Hepatic stellate cell (primary cell): ENCODE results near the gene CABLES1.
"Not testable (repeated sequence)": the region's sequence is repeated elsewhere in the genome, so short reads cannot be mapped to it uniquely, and the experiment has no call there.

Experiments used
- DNase-seq: peaks from one replicate; pipeline ENCODE4 v3.0.0; 2011; ENCODE audit warnings: low spot score

The CABLES1 gene

GRCh38 chr18:23134780-23135549 is at the start of gene CABLES1:
TSS of gene CABLES1 (plus strand) at chr18:23135485. CDS start at chr18:23135763, 278 bp downstream.
- DNase-seq = peak; percentile 49

DNA sequence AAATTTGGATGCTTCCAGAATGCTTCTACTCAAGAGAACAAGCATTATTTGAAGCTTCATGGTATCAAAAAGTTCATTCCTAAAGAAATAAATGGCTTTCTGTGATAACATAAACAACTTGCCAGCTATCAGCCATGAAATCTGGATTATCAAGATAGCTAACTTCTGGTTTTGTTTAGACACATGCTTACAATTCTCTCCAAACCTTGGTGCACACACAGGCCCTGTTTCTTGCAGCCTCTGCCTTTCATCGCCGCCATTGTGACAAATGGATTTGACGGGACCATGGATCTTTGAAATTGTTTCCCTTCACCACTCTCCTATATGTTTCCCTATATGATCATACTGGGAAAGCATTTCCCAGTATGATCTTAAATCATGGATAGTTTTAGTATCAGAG is 47.9 kb upstream of the CABLES1 start:
- no peak for DNase-seq

- no peak for DNase-seq
These were observed 47.0 kb upstream of the CABLES1 start for GRCh38 chr18:23088310-23088709.

DNA sequence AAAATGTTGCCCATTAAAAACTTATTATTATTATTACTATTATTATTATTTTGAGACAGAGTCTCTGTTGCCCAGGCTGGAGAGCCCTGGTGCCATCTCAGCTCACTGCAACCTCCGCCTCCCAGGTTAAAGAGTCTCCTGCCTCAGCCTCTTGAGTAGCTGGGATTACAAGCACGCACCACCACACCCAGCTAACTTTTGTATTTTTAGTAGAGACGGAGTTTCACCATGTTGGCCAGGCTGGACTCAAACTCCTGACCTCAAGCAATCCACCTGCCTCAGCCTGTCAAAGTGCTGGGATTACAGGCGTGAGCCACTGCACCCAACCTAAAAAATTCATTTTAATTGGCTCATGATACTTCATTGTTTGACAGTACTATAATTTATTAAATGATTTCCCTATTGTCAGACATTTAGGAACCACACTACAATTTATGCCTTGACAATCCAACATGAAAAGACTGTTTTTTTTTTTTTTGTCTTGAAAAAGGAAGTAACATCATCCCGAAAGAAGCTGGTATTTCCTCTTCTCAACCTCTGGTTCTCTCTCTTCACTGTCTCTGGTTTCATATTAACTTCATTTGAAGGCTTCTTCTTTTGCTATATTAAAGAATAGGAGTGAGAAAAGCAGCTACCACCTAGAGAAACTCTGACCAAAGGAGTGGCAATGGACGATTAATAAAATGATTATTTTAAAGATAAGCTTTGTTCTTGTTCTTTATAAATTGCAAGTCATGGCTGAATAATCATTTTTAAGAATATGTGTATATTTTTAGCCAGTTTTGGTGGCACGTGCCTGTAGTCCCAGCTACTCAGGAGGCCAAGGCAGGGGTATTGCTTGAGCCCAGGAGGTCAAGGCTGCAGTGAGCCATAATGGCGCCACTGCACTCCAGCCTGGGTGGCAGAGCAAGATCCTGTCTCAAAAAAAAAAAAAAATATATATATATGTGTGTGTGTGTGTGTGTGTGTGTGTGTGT is 44.0 kb upstream of the CABLES1 start:
- DNase-seq = not testable (repeated sequence)

DNA sequence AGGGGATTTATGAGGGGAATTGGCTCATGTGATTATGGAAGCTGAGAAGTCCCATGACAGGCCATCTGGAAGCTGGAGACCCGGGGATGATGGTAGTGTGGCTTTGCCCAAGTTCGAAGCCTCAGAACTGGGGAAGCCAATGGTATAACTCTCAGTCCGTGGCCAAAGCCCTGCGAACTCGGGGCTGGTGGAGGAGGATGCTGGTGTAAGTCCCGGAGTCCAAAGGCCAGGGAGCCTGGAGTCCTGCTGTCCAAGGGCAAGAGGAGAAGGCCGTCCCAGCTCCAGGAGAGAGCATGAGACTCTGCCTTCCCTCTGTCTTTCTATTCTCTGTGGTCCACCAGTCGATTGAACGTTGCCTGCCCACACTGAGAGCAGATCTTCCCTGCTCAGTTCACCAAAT is 43.2 kb upstream of the CABLES1 start:
- DNase-seq = no peak

GRCh38 chr18:23093130-23093529 is 42.2 kb upstream of the CABLES1 start:
- not testable (repeated sequence) for DNase-seq

DNA sequence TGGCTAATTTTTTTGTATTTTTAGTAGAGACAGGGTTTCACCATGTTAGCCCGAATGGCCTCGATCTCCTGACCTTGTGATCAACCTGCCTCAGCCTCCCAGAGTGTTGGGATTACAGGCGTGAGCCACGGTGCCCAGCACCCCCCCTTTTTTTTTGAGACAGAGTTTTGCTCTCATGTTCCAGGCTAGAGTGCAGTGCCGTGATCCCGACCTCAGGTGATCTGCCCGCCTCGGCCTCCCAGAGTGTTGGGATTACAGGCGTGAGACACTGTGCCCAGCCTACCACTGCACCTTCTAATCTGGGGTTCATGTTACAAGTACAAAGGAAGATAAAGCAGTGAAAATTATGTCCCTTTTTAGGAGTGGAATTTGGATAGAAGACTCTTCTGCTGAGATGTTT is 41.5 kb upstream of the CABLES1 start:
- DNase-seq = no peak

- no peak for DNase-seq
These were observed 40.7 kb upstream of the CABLES1 start for GRCh38 chr18:23094411-23095190.

- DNase-seq = no peak
These were observed 39.8 kb upstream of the CABLES1 start for GRCh38 chr18:23095463-23095862.

DNA sequence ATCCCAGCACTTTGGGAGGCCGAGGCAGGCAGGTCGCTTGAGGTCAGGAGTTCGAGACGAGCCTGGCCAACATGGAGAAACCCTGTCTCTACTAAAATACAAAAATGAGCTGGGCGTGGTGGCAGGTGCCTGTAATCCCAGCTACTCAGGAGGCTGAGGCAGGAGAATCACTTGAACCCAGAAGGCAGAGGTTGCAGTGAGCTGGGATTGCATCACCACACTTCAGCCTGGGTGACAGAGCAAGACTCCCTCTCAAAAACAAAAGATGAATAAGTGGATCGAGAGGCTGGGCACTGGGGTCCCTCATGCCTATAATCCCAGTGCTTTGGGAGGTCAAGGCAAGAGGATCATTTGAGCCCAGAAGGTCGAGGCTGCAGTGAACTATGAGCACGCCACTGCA is 38.3 kb upstream of the CABLES1 start:
- not testable (repeated sequence) for DNase-seq

DNA sequence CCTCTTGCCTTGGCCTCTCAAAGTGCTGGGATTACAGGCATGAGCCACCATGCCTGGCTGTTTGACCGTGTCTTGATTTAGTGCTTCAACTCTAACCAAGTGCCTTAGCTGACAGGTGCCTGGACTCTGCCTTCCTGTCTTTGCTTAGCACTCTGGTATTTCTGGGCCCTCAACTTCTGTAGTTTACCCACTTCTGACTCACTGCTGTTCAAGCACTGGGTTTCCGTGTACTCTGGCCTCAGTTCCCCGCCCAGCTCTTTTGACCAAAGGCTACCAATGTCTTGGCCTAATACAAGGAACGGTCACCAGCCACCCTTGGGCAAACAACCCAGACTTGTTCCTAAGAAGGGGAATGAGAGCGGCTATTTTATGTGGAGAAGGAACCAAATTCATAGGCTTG is 35.7 kb upstream of the CABLES1 start:
- no peak for DNase-seq

DNA sequence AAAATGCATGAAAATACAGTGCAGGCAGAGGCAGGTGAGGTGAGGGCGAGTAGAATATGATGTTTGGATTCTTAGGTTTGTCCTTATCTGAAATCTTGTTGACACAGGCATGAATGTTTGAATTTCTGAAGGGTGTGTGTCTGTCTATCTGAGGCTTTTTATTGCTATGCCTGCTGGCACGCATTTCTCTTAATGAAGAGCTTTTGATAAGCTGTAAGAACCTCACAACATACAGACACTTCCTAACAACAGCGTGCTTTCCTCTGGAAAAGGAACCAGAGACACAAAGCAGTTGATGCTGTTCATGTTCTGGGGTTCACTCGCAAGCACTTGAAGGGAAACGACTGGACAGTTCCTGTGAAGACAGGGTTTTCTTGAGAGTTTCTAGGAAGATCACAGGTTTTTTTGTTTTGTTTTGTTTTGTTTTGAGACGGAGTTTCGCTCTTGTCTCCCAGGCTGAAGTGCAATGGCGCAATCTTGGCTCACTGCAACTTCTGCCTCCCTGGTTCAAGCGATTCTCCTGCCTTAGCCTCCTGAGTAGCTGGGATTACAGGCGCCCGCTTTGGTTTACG is 33.3 kb upstream of the CABLES1 start:
- no peak for DNase-seq

GRCh38 chr18:23102493-23103261 is 32.6 kb upstream of the CABLES1 start:
- DNase-seq = no peak

- DNase-seq = no peak
These were observed 31.8 kb upstream of the CABLES1 start for GRCh38 chr18:23103449-23103848.

GRCh38 chr18:23105030-23105429 is 30.3 kb upstream of the CABLES1 start:
- no peak for DNase-seq

GRCh38 chr18:23105581-23106219 is 29.6 kb upstream of the CABLES1 start:
- DNase-seq = no peak

DNA sequence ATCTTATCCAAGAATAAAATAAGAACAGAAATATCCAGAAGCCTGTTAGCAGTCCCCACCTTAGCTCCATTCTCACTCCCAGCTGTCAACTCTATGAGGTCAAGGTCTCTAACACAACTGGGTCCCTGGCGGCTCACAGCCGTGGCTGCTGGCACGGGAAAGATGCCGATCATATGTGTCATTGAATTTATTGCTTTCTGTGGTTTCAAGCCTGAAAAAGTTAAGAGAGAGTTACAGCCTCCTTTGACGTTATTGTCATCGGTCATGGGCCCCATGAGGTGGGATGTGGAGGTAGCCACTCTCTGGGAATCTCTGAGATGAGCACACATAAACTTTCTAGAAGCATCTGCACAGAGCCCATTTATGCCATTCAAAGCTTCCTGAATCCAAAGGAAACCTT is 28.7 kb upstream of the CABLES1 start:
- DNase-seq = peak; percentile 69

- DNase-seq = no peak
These were observed 27.6 kb upstream of the CABLES1 start for GRCh38 chr18:23107718-23108117.

GRCh38 chr18:23108496-23108895 is 26.8 kb upstream of the CABLES1 start:
- no peak for DNase-seq

DNA sequence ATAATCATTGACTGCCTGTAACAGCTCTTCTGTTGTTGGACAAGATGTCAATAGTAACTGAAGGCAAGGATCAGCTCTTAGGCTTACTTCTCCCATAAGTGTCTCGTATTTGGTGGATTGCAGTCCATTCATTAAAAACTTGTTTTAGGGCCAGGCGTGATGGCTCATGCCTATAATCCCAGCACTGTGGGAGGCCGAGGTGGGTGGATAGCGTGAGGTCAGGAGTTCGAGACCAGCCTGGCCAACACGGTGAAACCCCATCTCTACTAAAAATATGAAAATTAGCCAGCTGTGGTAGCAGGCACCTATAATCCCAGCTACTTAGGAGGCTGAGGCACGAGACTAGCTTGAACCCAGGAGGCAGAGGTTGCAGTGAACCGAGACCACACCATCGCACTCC is 26.1 kb upstream of the CABLES1 start:
- DNase-seq = not testable (repeated sequence)

DNA sequence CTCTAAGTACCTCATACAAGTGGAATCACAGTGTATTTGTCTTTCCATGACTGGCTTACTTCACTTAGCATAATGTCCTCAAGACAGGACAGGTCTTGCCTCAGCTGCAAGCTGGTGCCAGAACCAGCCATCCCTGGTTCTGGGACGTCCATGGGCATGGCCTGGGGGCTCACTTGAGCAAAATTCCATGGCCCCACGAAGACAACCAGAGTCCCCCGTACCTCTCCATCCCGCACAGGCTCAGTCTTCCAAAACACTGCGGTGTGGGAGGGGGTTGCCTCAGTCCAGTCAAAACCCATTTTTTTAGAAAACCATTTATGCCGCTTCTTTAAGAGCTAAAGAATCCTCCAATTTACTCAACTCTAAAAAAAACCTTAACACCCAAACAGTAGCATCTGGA is 21.7 kb upstream of the CABLES1 start:
- no peak for DNase-seq
